Cardiac fibroblast (primary cell): ENCODE results near the gene TFAP2E.

Experiments used
- DNase-seq, 2 donors: peaks; one replicate each; pipeline versions ENCODE4 v3.0.0 to v3.0.0-alpha.2; 2010; ENCODE audit warnings: low read depth in 2 of 2
- H3K4me3 ChIP-seq, 2 donors: replicated peaks in 1 of 2; 1 replicate in 1 of 2; 2 replicates in 1 of 2; pipeline ENCODE4 v1.5.1; 2011; ENCODE audit warnings: low read depth in 2 of 2, low read length in 2 of 2, mild to moderate bottlenecking in 2 of 2, moderate library complexity in 1 of 2
- TF ChIP-seq, protein P1 (sequence below): IDR thresholded peaks from one replicate; pipeline ENCODE4 v1.5.1; 2011; ENCODE audit warnings: low read depth, mild to moderate bottlenecking, low read length, inconsistent platforms

The TFAP2E gene

DNA sequence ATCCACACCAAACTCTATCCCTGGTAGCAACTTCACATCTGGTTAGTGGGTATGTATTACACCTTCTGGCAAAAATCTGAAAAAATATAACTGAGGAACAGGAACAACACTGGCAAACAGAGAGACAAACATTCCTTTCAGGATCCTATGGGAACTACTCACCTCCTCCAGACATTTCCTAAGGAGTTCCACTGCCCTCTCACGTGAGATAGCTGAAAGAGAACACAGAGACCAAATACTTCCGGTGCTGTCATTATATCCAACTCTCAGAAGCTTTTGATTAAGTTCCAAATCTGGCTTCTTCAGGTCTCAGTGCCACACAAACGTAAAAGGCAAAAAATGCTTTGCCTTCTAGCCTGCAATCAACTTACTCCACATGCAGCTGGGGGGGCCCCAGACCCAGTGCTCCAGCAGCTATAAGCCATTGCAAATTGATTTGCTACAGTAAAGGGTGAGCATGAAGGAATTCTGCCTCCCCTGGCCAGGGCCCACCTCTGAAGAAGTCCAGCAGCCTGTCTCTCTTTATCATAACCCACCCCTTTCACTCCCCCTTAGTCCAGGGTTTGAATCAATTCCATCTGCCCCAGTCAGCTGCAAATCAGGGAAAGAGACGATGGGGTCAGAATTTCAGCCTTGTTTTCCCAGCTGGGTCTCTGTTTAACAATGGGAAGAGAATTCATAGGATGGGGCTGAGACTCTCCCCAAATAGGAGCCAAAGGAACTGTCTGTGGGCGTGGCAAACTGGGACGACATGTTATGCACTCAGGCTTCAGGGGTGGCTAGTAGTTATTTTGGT is 32.2 kb downstream of the TFAP2E start:
- H3K4me3 ChIP-seq, result no peak overlapping the region
- DNase-seq, result peak in 1 of 2 donors; percentile 25
- TF ChIP-seq, protein P1, sequence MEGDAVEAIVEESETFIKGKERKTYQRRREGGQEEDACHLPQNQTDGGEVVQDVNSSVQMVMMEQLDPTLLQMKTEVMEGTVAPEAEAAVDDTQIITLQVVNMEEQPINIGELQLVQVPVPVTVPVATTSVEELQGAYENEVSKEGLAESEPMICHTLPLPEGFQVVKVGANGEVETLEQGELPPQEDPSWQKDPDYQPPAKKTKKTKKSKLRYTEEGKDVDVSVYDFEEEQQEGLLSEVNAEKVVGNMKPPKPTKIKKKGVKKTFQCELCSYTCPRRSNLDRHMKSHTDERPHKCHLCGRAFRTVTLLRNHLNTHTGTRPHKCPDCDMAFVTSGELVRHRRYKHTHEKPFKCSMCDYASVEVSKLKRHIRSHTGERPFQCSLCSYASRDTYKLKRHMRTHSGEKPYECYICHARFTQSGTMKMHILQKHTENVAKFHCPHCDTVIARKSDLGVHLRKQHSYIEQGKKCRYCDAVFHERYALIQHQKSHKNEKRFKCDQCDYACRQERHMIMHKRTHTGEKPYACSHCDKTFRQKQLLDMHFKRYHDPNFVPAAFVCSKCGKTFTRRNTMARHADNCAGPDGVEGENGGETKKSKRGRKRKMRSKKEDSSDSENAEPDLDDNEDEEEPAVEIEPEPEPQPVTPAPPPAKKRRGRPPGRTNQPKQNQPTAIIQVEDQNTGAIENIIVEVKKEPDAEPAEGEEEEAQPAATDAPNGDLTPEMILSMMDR, result no peak

DNA sequence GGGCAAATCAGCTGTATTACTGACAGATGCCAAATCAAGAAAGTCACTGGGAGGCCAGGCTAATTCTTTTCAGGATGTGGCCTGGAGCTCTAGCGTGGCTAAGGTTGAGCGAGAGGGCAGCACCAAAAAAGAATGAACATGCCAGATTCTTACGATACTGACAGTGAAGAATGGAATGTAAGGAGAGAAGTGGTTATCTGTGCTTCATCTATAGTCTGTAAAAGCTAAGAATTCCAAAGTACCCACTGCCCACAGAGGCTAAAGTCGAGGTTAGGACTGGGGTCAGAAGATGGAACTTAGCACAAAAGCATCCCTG is 32.7 kb downstream of the TFAP2E start:
- DNase-seq, result peak; percentile 11 to 53
- H3K4me3 ChIP-seq, result no peak overlapping the region
- TF ChIP-seq, protein P1, result no peak

DNA sequence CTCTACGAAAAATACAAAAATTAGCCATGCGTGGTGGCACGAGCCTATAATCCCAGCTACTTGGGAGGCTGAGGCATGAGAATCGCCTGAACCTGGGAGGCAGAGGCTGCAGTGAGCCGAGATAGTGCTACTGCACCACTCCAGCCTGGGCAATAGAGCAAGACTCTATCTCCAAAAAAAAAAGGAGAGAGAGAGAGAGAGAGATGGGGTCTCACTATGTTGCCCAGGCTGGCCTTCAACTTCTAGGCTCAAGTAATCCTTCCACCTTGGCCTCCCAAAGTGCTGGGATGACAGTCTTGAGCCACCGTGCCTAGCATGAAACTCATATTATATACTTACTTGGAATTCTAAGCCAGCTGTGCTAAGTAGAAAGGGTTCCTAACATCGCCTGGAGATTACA is 38.5 kb downstream of the TFAP2E start:
- no peak overlapping the region for H3K4me3 ChIP-seq
- TF ChIP-seq, protein P1, result no peak
- no peak for DNase-seq

DNA sequence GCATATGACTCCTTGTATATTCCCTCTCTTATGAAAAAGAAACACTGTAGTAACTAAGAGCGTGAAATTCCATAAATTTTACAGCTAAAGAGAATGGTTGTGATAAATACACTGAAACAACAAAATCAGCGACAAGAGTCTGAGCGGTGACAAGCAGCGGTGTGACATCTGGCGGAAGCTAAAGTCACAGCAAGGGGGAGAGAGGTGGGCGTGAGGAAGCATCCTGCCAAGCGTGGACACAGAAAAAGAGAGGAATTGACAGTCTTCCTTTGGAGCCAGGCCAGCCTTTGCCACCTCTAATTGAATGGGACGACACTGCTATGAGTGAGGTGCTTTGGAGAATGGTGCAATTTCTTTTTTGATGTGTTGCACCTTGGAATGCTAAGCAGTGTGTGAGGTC is 42.3 kb downstream of the TFAP2E start:
- DNase-seq, result no peak
- no peak overlapping the region for H3K4me3 ChIP-seq
- TF ChIP-seq, protein P1, result no peak

DNA sequence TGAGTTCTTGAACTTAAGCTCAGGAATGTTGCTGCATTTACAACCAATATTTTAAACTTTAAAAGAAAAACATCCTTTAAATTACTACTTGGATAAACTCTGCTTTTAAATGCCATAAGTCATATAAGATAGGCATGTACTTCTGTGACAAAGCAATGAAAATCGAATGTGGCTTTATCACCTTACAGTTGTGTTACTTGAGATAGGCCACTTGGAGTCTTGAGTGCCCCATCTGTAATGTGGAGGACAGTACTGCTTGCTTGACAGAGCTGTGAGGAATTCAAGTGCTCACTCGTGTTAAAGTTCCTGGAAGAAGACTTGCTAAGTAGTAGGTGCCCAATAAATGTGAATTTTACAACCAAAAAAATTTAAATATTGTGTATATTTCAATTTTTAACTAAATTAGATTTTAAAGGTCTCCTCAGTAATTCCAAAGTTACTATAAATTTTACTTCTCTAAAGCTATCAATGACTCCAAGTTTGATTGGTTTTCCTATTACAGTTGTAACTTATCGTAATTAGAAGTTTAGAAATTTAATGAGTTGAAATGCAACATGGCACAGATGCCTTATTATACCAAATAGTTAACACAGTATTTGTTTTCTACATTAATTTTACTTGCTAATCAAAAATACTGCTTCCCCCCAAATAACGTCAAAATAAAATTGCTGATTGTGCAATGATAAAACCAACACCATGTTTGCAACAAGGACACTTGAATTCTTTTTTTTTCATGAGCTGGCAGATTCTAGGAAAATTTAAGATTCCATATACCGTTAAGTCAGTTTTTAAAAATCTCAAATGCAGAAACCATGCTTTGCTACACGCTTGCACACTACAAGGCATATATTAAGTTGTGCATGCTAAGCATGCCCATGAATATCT is 46.4 kb downstream of the TFAP2E start:
- H3K4me3 ChIP-seq, result no peak overlapping the region
- DNase-seq, result no peak
- TF ChIP-seq, protein P1, result no peak

DNA sequence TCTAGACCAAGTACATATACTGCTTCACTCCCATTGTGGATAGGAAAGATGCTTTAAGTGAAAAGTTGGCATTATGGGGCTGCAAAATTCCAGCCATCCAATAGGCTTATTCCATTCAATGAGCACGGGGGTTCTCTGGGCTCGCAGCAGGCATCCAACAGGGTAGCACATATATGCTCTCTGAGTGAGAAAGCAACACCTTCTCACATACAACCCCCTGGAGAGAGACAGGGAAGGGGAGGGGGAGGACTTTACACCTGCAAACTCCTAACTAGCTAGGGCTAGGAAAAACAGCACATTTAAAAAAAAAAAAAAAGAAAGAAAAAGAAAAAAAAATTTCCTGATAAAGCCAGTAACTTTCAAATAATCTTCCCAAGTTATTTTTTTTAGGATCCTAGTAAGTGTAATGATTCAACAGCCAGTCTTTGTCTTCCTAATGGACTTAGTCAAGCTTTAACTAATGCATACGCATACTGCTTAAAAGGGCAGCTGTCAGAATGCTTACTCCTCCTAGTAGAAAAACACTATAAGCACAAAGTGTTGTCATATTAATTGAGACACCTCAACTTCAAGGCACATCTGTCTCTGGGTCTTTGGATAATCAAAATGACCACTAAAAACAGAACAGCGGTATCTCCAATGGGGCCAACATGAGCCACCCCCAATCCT is 49.5 kb downstream of the TFAP2E start:
- TF ChIP-seq, protein P1, result no peak
- DNase-seq, result no peak

More for the DNA sequence above, 49.5 kb downstream of the TFAP2E start:
- no peak overlapping the region for H3K4me3 ChIP-seq
